ENCODE measurements around the gene EIF2B2. TPM values are rescaled to one million over a fixed set of nuclear protein-coding genes. Genes with fewer than 3 reads are reported as not detected.

The EIF2B2 gene
- total and polyA plus RNA-seq, 4 donors = 19.6 to 45.2 (median 35.0) TPM

GRCh38 chr14:75005357-75005756 lies 2.6 kb downstream of the EIF2B2 start:
- WGBS, 2 donors = 91 to 97% methylated on average over 3 of the region's 3 CpGs
- ATAC-seq (ENCODE audit: insufficient read depth, low FRiP score) = no peak
- H3K27me3 ChIP-seq (ENCODE audit: control insufficient read depth in 3 of 3, insufficient read depth in 3 of 3, low read length in 2 of 3) = no peaks in the 10 kb centered on the region
- peaks cover 19 to 53% (median 39%) of the 10 kb centered on the region in 4 donors for H3K36me3 ChIP-seq (ENCODE audit: control insufficient read depth in 4 of 4, insufficient read depth in 4 of 4, low read length in 4 of 4)
- DNase-seq = no peak
- H3K4me3 ChIP-seq = no peak overlapping the region
- H3K27ac ChIP-seq (ENCODE audit: low read depth in 1 of 2, low read length in 1 of 2) = no peak overlapping the region
- no peak overlapping the region for H3K9ac ChIP-seq (ENCODE audit: insufficient read depth in 1 of 2, low read length in 2 of 2)
- TF ChIP-seq, protein P1, sequence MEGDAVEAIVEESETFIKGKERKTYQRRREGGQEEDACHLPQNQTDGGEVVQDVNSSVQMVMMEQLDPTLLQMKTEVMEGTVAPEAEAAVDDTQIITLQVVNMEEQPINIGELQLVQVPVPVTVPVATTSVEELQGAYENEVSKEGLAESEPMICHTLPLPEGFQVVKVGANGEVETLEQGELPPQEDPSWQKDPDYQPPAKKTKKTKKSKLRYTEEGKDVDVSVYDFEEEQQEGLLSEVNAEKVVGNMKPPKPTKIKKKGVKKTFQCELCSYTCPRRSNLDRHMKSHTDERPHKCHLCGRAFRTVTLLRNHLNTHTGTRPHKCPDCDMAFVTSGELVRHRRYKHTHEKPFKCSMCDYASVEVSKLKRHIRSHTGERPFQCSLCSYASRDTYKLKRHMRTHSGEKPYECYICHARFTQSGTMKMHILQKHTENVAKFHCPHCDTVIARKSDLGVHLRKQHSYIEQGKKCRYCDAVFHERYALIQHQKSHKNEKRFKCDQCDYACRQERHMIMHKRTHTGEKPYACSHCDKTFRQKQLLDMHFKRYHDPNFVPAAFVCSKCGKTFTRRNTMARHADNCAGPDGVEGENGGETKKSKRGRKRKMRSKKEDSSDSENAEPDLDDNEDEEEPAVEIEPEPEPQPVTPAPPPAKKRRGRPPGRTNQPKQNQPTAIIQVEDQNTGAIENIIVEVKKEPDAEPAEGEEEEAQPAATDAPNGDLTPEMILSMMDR (IDR thresholded peaks at IDR 0.05; ENCODE audit: control extremely low read depth, extremely low read depth) = no peak
- no peaks in the 10 kb centered on the region for H3K9me3 ChIP-seq (ENCODE audit: control insufficient read depth in 4 of 4, insufficient read depth in 3 of 4, low read length in 3 of 4)
- peaks cover 0 to 17% (median 10%) of the 10 kb centered on the region in 5 donors for H3K4me1 ChIP-seq (ENCODE audit: control insufficient read depth in 5 of 5, insufficient read depth in 5 of 5, low read length in 5 of 5)

DNA sequence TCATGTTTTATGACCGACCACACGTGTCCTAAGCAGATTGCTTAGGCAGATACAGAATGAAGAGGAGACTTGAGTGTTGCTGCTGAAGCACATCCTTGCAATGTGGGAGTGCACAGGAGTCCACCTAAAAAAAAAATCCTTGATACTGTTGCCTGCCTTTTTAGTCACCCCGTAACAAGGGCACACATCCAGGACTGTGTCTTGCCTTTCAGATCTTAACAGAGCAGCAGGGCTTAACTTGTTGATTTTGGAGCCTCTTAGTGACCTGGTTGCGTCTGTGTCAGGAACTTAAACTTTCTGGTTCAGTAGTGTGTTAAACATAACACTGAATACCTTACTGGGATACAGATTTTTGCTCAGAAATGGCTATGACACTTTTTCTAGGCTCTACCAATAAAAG lies 6.5 kb downstream of the EIF2B2 start:
- TF ChIP-seq, protein P1 (IDR thresholded peaks at IDR 0.05; ENCODE audit: control extremely low read depth, extremely low read depth) = no peak
- no peak overlapping the region for H3K27ac ChIP-seq (ENCODE audit: low read depth in 1 of 2, low read length in 1 of 2)

DNA sequence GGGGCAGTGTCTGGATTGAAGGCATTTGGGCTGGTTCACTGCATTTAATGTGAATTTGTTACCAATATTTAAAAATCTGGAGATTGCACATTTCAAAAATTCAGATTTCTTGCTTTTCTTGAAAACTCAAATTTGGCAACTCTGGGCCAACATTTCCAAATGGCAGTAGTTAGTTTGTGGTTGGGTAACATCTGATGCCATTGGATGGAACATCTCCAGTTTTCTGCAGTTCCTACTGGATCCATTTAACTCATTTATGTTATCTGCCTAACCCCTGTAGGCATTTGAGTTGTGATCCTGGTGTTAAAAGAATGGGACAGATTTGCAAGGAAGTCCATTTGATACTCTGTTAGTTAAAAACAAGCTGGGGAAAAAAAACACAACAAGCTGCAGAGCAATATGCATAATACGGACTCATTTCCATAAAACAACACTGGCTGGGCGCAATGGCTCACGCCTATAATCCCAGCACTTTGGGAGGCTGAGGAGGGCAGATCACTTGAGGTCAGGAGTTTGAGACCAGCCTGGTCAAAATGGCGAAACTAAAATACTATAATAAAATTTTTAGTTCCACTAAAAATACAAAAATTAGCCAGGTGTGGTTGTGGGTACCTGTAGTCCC lies 7.9 kb downstream of the EIF2B2 start:
- Histone ChIP-seq H3K4me3 (no peak overlapping the region), H3K9ac (ENCODE audit: insufficient read depth in 1 of 2, low read length in 2 of 2) (no peak overlapping the region), H3K27me3 (ENCODE audit: control insufficient read depth in 3 of 3, insufficient read depth in 3 of 3, low read length in 2 of 3) (no peaks in the 10 kb centered on the region), H3K9me3 (ENCODE audit: control insufficient read depth in 4 of 4, insufficient read depth in 3 of 4, low read length in 3 of 4) (no peaks in the 10 kb centered on the region), H3K27ac (ENCODE audit: low read depth in 1 of 2, low read length in 1 of 2) (peak overlapping the region in 1 of 2 donors; percentile 84), H3K4me1 (ENCODE audit: control insufficient read depth in 5 of 5, insufficient read depth in 5 of 5, low read length in 5 of 5) (peaks cover 0 to 18% (median 0%) of the 10 kb centered on the region in 5 donors), H3K36me3 (ENCODE audit: control insufficient read depth in 4 of 4, insufficient read depth in 4 of 4, low read length in 4 of 4) (peaks cover 30 to 68% (median 38%) of the 10 kb centered on the region in 4 donors)
- DNase-seq = no peak
- WGBS, 2 donors = 96 to 99% methylated on average over 4 of the region's 4 CpGs
- TF ChIP-seq, protein P1 (IDR thresholded peaks at IDR 0.05; ENCODE audit: control extremely low read depth, extremely low read depth) = no peak
- no peak for ATAC-seq (ENCODE audit: insufficient read depth, low FRiP score)

More for the DNA sequence above, 6.5 kb downstream of the EIF2B2 start:
- Histone ChIP-seq H3K9me3 (ENCODE audit: control insufficient read depth in 4 of 4, insufficient read depth in 3 of 4, low read length in 3 of 4) (no peaks in the 10 kb centered on the region), H3K4me3 (no peak overlapping the region), H3K9ac (ENCODE audit: insufficient read depth in 1 of 2, low read length in 2 of 2) (no peak overlapping the region), H3K4me1 (ENCODE audit: control insufficient read depth in 5 of 5, insufficient read depth in 5 of 5, low read length in 5 of 5) (peaks cover 0 to 20% (median under 1%) of the 10 kb centered on the region in 5 donors), H3K36me3 (ENCODE audit: control insufficient read depth in 4 of 4, insufficient read depth in 4 of 4, low read length in 4 of 4) (peaks cover 26 to 63% (median 40%) of the 10 kb centered on the region in 4 donors), H3K27me3 (ENCODE audit: control insufficient read depth in 3 of 3, insufficient read depth in 3 of 3, low read length in 2 of 3) (no peaks in the 10 kb centered on the region)
- 90 to 98% methylated on average over 4 of the region's 4 CpGs for WGBS, 2 donors
- ATAC-seq (ENCODE audit: insufficient read depth, low FRiP score) = no peak
- DNase-seq = no peak

Data from lung (tissue), 12 donors.